Activated naive CD8-positive, alpha-beta T cell (primary cell): Measurements from ENCODE around the gene DNAJB5.

Source experiments
- H3K27ac Mint-ChIP-seq: one replicate; pipeline ENCODE4 v1.8.0; 2021; ENCODE audit warnings: mixed read lengths
- H3K27me3 Mint-ChIP-seq: one replicate; pipeline ENCODE4 v1.8.0; 2021; ENCODE audit warnings: mixed read lengths
- H3K36me3 Mint-ChIP-seq: one replicate; pipeline ENCODE4 v1.8.0; 2021; ENCODE audit warnings: mixed read lengths
- H3K4me1 Mint-ChIP-seq: one replicate; pipeline ENCODE4 v1.8.0; 2021; ENCODE audit warnings: low read depth, mixed read lengths
- H3K4me3 Mint-ChIP-seq: one replicate; pipeline ENCODE4 v1.8.0; 2021; ENCODE audit warnings: mild to moderate bottlenecking, mixed read lengths
- H3K9me3 Mint-ChIP-seq: one replicate; pipeline ENCODE4 v1.8.0; 2021; ENCODE audit warnings: low read depth, mixed read lengths

The DNAJB5 gene

DNA sequence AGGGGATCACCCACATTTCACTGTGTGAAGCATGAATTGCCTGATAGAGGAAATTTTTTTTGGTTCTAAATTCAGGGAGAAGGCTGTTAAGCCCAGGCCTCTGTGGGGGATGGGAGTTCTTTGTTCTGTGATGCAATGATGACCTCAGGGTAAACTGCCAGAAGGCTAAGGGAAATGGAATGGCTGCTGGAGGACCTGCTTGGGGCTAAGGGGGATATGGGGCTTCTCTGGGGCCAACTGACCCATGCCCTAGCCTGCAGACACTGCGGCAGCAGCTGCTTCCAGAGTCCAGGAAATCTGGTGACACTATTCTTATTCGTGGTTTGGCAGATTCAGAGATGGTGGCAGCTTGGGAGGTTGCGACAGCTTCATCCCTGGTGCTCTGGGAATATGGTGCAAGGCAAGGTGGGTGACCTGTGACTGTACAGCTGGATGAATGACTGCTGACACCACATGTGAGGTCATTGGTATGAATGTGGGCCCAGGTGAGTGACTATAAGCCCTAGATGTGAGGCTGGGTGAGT is 52.6 kb downstream of the DNAJB5 start:
- no peaks in the 10 kb centered on the region for H3K9me3 Mint-ChIP-seq
- no peaks in the 10 kb centered on the region for H3K27me3 Mint-ChIP-seq
- H3K4me3 Mint-ChIP-seq: no peak overlapping the region
- H3K27ac Mint-ChIP-seq: no peak overlapping the region
- H3K4me1 Mint-ChIP-seq: no peaks in the 10 kb centered on the region
- peaks cover 12% of the 10 kb centered on the region for H3K36me3 Mint-ChIP-seq

GRCh38 chr9:35042891-35043545 is 53.5 kb downstream of the DNAJB5 start:
- peaks cover 12% of the 10 kb centered on the region for H3K36me3 Mint-ChIP-seq
- no peaks in the 10 kb centered on the region for H3K27me3 Mint-ChIP-seq
- H3K4me3 Mint-ChIP-seq: no peak overlapping the region
- H3K9me3 Mint-ChIP-seq: no peaks in the 10 kb centered on the region
- no peak overlapping the region for H3K27ac Mint-ChIP-seq
- H3K4me1 Mint-ChIP-seq: no peaks in the 10 kb centered on the region

DNA sequence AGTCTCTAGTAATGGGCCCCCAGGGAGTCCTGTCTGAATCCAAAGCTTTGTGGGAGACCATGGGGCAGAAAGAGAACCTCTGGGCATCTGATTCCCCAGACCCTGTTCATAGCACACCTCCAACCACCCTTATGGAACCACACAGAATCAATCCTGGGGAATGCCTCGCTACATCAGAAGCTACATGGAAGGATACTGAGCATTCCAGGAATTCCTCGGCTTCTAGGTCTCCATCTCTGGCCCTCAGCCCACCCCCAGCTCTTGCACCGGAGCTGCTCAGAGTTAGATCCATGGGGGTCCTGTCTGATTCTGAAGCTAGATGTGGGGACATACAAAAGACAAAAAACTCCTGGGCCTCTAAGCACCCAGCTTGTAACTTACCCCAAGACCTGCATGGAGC is 54.5 kb downstream of the DNAJB5 start:
- no peaks in the 10 kb centered on the region for H3K4me1 Mint-ChIP-seq
- H3K27me3 Mint-ChIP-seq: no peaks in the 10 kb centered on the region
- no peak overlapping the region for H3K4me3 Mint-ChIP-seq
- peaks cover 20% of the 10 kb centered on the region for H3K36me3 Mint-ChIP-seq
- H3K9me3 Mint-ChIP-seq: no peaks in the 10 kb centered on the region
- H3K27ac Mint-ChIP-seq: no peak overlapping the region
